HG03558 (cell line): ENCODE data around the gene PRR14L.
"Not testable (repeated sequence)": the region's sequence is repeated elsewhere in the genome, so short reads cannot be mapped to it uniquely, and the experiment has no call there.

Experiments
- ATAC-seq: cut with Tn5 transposase; IDR thresholded peaks from one replicate; pipeline ENCODE4 v1.9.1; 2021; ENCODE audit warnings: moderate number of reproducible peaks; ENCODE audit not compliant: unreplicated experiment; ENCODE audit errors: extremely low read depth

Gene PRR14L

DNA sequence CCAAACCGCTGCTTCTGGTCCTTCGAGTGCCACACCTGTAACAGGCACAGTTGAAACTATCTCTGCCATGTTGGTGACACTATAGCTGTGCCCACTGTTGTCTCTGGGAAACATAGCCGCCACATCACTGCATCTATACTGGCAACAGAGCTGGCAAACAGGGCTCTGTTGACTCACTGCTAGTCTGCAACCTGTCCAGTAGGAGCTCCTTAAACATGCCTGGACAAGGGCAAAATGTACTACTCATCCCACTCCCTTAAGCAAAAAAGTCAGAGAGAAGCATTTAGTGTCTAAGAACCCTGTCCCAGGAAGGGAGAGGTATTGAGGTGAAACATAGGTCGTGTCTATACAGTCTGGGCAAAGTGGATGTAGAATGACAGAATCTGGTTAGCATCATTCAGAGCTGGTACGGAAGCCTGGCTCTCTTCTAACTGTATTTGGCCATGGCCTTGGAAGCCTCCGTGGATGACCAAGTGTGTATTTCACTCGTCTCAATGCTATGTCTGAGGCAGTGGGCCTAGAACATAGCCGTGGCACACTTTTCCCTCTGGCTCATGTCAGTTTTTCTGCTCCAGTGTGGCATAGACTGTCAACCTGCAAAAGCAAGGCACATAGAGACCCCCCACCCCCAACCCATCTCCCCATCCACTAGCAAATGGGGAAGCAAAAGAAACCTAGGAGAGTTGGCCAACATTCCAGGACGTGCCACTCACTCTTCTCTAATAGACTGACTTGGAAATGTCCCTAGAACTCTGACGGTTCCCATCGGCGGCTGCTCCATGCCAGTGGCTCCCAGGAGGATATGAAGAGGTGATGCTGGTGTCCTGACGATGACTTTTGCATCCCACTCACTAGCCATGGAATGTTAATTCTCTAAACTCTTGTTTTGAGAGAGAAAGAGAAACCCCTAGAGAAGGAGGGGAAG lies 66.5 kb downstream of the PRR14L start:
- ATAC-seq = no peak

DNA sequence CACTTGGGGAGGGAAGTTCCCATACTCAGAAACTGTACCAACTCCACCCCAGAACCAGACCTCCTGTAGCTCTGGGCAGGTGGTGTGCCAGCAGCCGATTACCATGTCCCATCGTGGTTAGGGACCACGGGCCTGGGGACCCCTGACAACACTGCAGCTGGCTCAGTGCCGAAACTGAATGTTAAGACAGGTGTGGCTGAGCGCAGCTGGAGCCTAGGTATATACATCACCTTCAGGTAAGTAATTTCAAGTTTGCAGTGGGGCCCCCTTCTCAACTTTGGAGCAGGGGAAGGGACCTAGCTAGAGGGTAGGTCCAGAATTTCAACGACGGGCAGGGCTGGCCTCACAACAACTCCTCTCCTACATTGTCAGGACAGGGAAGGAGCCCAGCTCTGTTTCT lies 67.2 kb downstream of the PRR14L start:
- ATAC-seq = no peak

DNA sequence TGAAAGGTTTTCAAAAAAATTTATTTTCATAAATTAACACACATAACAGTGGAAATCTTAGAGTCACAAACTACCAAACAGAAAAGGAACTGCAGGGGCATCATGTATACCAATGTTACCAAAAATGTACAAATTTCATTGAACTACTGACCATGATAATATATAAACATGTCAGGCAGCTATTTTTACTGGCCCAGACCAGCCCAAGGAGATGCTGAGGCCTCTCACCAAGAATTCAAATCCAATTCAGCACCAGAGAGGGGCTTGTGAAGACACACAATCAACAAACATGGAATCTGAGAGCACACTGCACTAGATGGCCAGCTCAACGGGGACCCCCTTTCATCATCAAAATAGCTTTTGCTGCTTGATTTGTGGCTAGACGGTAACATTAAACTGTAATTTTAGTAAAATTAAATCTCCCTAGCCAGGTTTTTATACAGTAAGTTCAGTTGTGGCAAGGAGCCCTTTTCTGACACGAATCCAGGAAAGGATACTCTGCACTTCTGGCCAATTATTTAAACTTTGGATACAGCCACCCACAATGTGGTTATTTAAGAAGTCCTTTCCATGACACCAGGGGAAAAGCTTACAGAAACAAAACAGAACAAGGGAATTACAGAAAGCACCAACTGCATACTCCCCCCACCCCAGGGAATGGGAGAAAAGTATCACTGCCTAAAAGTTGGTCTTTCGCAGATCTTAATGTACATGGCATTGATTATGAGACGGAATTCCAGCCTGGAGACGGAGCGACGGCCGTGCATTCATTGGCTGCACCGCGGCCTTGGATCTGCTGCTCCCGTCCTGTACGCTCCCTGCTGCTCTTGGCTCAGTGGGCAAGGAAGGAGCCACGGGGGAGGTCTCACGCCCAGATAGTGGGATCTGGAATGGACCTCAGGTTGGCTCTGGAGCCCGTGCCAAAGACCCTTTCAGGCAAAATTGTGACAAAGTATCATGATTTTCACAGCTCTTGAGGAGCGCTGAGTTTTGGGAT lies 68.3 kb downstream of the PRR14L start:
- no peak for ATAC-seq

GRCh38 chr22:31680861-31681341 lies 69.0 kb downstream of the PRR14L start:
- ATAC-seq = no peak

DNA sequence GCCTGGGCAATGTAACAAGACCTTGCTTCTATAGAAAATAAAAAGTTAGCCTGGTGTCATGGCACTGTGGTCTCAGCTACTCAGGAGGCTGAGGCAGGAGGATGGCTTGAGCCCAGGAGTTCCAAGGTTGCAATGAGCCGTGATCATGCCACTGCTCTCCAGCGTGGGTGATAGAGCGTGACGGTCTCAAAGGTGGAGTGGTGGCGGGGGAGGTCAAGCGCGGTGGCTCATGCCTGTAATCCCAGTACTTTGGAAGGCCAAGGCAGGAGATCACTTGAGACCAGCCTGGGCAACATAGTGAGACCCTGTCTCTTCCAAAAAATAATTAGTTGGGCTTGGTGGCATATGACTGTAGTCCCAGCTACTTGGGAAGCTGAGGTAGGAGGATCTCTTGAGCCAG lies 71.2 kb downstream of the PRR14L start:
- ATAC-seq = no peak

- no peak for ATAC-seq
Measured at GRCh38 chr22:31676700-31677099, 73.2 kb downstream of the PRR14L start.

DNA sequence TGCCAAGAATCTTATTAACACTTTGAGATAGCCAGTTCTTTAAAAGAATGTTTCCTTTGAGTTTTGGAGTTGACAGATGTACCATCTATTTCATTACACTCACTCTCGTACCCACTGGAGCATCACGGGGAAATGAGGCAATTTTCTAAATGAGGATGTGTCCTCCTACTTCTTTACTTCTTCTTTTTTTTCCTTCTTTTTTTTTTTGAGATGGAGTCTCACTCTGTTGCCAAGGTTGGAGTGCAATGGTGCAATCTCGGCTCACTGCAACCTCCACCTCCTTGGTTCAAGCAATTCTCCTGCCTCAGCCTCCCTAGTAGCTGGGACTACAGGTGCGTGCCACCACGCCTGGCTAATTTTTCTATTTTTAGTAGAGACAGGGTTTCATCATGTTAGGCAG lies 75.7 kb downstream of the PRR14L start:
- not testable (repeated sequence) for ATAC-seq

- ATAC-seq = not testable (repeated sequence)
Measured at GRCh38 chr22:31668849-31669248, 81.1 kb downstream of the PRR14L start.

- no peak for ATAC-seq
Measured at GRCh38 chr22:31662668-31663037, 87.3 kb downstream of the PRR14L start.

GRCh38 chr22:31661851-31662667 lies 87.9 kb downstream of the PRR14L start, which contains the start of gene PISD:
TSS of gene PISD (minus strand) at chr22:31662215. CDS start at chr22:31662208, 7 bp downstream.
- ATAC-seq = peak; percentile 49

DNA sequence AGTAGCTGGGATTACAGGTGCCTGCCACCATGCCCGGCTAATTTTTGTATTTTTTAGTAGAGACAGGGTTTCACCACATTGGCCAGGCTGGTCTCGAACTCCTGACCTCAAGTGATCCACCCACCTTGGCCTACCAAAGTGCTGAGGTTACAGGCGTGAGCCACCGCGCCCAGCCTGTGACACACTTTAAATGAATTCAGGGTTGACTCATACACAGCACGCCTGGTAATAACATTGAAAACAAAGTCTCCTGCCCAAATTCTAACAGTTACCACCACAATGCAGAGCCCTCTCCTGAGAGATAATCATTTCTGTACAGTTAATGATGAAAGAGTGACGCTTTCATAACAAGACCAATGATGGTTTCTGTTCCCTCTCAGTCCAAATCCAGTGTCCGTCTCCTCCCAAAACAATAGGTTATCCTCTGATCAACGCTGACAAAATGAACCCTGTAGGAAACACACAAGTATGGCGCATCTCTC lies 89.0 kb downstream of the PRR14L start:
- ATAC-seq = not testable (repeated sequence)

- no peak for ATAC-seq
Measured at GRCh38 chr22:31659246-31659645, 90.7 kb downstream of the PRR14L start.

DNA sequence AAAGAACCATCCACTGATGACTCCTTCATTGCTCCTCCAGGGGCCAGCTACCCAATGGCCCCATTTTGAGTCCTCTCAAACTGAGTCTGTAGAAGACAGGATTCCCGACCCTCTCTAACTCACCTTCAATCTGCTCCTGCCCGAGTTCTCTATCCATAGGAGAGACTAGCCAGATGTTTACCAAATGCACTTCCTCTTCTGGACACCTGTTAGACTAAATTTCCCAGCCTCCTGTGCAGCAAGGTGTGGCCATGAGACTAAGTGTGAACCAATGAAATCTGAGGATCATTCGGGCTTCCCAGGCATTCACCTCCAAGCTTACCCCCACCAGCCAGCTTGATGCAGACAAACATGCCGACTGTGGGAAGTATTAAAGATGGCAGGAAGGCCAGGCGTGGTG lies 95.5 kb downstream of the PRR14L start:
- ATAC-seq = no peak

- ATAC-seq = no peak
Measured at GRCh38 chr22:31653944-31654343, 96.0 kb downstream of the PRR14L start.

DNA sequence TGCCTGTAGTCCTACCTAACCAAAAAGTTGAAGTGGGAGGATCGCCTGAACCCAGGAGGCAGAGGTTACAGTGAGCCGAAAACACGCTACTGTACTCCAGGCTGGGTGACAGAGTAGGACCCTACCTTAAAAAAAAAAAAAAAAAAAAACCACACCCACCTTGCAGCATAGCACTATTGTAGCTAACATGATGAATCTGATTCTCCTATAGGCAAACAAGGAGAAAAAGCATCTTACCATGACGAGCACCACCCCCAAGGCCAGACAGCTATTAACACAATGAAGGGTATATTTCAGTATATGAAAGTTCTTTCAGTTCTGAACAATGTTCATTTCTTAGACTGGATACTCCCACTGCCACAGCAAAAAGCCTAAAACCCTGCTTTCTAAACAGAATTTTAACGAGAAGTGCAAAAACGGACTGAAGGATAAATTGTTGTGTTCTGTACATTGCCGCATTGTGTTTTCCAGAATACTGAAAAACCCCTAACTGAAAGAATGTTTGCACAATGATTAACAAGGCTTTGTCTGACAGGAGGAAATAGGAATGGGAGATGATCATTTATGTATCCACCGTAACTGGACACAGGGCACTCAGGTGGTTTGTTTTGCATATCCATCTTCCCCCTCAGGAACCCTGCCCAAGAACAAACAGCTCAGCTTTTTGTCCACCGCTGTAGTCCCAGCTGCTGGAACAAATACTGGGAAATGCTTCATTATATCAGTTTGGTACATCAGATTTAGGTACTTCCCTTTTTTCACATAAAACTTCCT lies 96.8 kb downstream of the PRR14L start:
- no peak for ATAC-seq

- ATAC-seq = no peak
Measured at GRCh38 chr22:31652088-31652487, 97.8 kb downstream of the PRR14L start.

GRCh38 chr22:31651664-31652063 lies 98.3 kb downstream of the PRR14L start:
- ATAC-seq = no peak

- no peak for ATAC-seq
Measured at GRCh38 chr22:31650391-31650790, 99.5 kb downstream of the PRR14L start.
